Measurements from ENCODE around the gene VCAN. TPM values are rescaled to one million over a fixed set of nuclear protein-coding genes. Genes with fewer than 3 reads are reported as not detected.

VCAN gene
- total RNA-seq, 1 donor from 2014 or later = not detected

DNA sequence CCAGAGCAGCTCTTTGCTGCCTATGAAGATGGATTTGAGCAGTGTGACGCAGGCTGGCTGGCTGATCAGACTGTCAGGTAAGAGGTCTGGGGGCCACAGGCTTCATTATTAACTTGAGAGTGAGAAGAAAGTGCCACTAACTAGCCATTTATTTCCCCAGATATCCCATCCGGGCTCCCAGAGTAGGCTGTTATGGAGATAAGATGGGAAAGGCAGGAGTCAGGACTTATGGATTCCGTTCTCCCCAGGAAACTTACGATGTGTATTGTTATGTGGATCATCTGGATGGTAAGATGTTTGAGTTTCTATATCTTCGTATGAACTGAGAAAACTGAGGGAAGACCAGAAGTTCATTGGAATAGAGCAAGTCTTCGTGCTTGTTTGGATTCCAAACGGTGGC is 22.1 kb downstream of the VCAN start:
- H3K27ac Mint-ChIP-seq = no peak overlapping the region
- H3K9me3 Mint-ChIP-seq = no peaks in the 10 kb centered on the region
- H3K36me3 Mint-ChIP-seq (ENCODE audit: low read depth) = no peaks in the 10 kb centered on the region
- intact Hi-C loops (cut with micrococcal nuclease) = no loop called here
- no peaks in the 10 kb centered on the region for H3K4me1 Mint-ChIP-seq
- DNase-seq = no peak
- peaks cover 2% of the 10 kb centered on the region for H3K27me3 Mint-ChIP-seq
- H3K4me3 Mint-ChIP-seq = no peak overlapping the region

GRCh38 chr5:83494087-83494620 is 22.6 kb downstream of the VCAN start:
- Mint-ChIP-seq H3K9me3 (no peaks in the 10 kb centered on the region), H3K27ac (no peak overlapping the region), H3K36me3 (ENCODE audit: low read depth) (no peaks in the 10 kb centered on the region), H3K27me3 (no peaks in the 10 kb centered on the region), H3K4me3 (no peak overlapping the region), H3K4me1 (no peaks in the 10 kb centered on the region)
- intact Hi-C loops (cut with micrococcal nuclease) = no loop called here
- DNase-seq = no peak

DNA sequence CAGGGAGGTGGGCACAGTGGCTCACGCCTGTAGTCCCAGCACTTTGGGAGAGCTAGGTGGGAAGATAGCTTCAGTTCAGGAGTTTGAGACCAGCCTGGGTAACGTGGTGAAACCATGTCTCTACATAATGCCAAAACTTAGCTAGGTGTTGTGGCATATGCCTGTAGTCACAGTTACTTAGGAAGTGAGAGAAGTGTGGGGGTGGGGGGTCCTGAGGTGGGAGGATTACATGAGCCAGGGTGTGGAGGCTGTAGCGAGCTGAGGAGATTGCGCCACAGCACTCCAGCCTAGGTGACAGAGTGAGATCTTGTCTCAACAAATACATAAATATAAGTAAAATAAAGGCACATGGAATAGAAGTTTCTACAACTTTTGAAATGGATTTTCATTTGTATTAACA is 23.1 kb downstream of the VCAN start:
- Mint-ChIP-seq H3K36me3 (ENCODE audit: low read depth) (no peaks in the 10 kb centered on the region), H3K4me1 (no peaks in the 10 kb centered on the region), H3K4me3 (no peak overlapping the region), H3K27me3 (no peaks in the 10 kb centered on the region), H3K9me3 (no peaks in the 10 kb centered on the region), H3K27ac (no peak overlapping the region)
- intact Hi-C loops (cut with micrococcal nuclease) = no loop called here
- no peak for DNase-seq

DNA sequence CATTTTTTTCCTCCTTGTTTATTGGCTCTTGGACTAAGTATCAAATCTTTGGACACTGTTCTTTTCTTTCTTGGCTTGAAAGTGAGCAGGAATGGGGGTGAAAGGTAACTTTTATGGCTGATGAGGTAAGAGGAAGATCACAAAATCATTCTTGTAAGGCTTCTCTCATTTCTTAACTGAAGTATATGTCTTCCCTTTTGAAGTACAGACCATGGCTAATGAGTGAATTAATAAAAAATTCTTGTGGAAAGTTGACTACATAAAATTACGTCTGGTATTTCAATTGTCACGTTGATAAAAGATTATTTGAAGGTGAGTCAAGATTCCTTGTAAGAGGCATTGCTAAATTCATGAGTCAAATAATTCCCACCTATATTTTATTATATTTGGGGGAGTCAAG is 25.1 kb downstream of the VCAN start:
- Mint-ChIP-seq H3K27me3 (peaks cover 11% of the 10 kb centered on the region), H3K4me3 (no peak overlapping the region), H3K4me1 (no peaks in the 10 kb centered on the region), H3K9me3 (peaks cover 4% of the 10 kb centered on the region), H3K36me3 (ENCODE audit: low read depth) (no peaks in the 10 kb centered on the region), H3K27ac (no peak overlapping the region)
- DNase-seq = no peak
- intact Hi-C loops (cut with micrococcal nuclease) = no loop called here

DNA sequence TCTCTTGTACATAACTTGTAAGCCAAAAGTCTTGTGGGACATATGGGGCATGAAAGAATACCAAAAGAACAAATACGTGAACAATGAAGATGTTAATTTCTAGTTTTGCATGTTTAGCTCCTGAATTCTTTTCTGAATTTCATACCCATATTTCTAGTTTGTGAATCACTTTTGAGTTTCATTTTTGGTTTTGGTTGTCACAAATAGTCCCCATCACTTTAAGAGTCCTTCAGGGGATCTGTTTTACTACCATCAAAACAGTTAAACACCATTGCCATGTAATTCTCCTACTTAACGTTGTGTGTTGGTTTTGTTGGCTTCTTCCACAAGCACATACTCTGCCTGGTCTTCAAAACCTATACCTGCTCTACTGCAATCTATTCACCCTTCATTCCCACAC is 27.0 kb downstream of the VCAN start:
- Mint-ChIP-seq H3K4me1 (no peaks in the 10 kb centered on the region), H3K36me3 (ENCODE audit: low read depth) (no peaks in the 10 kb centered on the region), H3K27me3 (peaks cover 12% of the 10 kb centered on the region), H3K27ac (no peak overlapping the region), H3K9me3 (peaks cover 4% of the 10 kb centered on the region), H3K4me3 (no peak overlapping the region)
- no peak for DNase-seq
- intact Hi-C loops (cut with micrococcal nuclease) = no loop called here

DNA sequence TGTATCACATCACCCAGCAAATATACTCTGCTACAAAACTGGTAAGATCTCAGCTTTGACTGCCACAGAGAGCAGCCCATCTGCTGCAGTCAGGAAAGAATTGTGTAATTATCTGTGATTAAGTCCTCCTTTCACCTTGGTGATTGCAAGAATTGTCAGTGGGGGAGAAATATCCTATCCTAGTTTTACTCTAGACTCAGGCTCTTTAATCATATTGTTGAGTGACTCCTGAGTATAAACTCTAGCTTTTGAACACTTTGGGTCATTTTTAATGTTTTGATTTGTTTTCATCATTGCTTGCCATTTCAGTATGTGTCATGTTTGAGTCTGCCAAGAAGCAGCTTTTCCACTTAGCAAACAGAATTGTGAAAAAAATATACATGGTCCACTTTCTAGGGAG is 32.1 kb downstream of the VCAN start:
- intact Hi-C loops (cut with micrococcal nuclease) = no loop called here
- H3K36me3 Mint-ChIP-seq (ENCODE audit: low read depth) = no peaks in the 10 kb centered on the region
- DNase-seq = no peak
- no peaks in the 10 kb centered on the region for H3K4me1 Mint-ChIP-seq
- H3K4me3 Mint-ChIP-seq = no peak overlapping the region
- H3K27ac Mint-ChIP-seq = no peak overlapping the region
- H3K27me3 Mint-ChIP-seq = peaks cover 12% of the 10 kb centered on the region
- H3K9me3 Mint-ChIP-seq = peaks cover 4% of the 10 kb centered on the region

- Mint-ChIP-seq H3K4me1 (peaks cover 2% of the 10 kb centered on the region), H3K27ac (no peak overlapping the region), H3K9me3 (no peaks in the 10 kb centered on the region), H3K27me3 (no peaks in the 10 kb centered on the region), H3K4me3 (no peak overlapping the region), H3K36me3 (ENCODE audit: low read depth) (no peaks in the 10 kb centered on the region)
- DNase-seq = no peak
- intact Hi-C loops (cut with micrococcal nuclease) = no loop called here
Measured at GRCh38 chr5:83507431-83507830, 35.9 kb downstream of the VCAN start.

DNA sequence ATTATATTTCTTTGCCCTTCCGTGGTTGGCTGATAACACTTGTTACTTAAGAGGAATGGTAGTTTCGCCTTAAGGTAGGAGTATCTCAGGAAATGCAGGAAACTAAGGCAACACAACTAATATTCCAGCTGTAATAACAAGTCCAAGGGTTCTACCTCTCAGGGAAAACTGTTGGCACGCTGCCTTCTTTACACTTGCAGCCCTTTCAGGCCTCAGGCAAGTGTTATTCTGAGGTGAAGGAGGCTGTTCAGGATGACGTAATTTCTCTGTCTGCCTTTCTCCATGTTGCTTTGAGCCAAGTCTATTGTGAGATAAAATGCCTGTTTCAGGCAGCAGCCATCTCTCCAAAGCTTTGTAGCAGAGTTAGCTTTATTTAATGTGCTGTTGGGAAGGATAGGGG is 38.0 kb downstream of the VCAN start:
- Mint-ChIP-seq H3K9me3 (no peaks in the 10 kb centered on the region), H3K36me3 (ENCODE audit: low read depth) (no peaks in the 10 kb centered on the region), H3K27me3 (peaks cover 2% of the 10 kb centered on the region), H3K4me3 (no peak overlapping the region), H3K27ac (no peak overlapping the region), H3K4me1 (peaks cover 2% of the 10 kb centered on the region)
- DNase-seq = no peak
- intact Hi-C loops (cut with micrococcal nuclease) = no loop called here

- H3K9me3 Mint-ChIP-seq = no peaks in the 10 kb centered on the region
- intact Hi-C loops (cut with micrococcal nuclease) = no loop called here
- H3K4me3 Mint-ChIP-seq = no peak overlapping the region
- H3K36me3 Mint-ChIP-seq (ENCODE audit: low read depth) = no peaks in the 10 kb centered on the region
- peaks cover 2% of the 10 kb centered on the region for H3K27me3 Mint-ChIP-seq
- no peak for DNase-seq
- H3K4me1 Mint-ChIP-seq = peaks cover 2% of the 10 kb centered on the region
- H3K27ac Mint-ChIP-seq = no peak overlapping the region
Measured at GRCh38 chr5:83510260-83510659, 38.7 kb downstream of the VCAN start.

DNA sequence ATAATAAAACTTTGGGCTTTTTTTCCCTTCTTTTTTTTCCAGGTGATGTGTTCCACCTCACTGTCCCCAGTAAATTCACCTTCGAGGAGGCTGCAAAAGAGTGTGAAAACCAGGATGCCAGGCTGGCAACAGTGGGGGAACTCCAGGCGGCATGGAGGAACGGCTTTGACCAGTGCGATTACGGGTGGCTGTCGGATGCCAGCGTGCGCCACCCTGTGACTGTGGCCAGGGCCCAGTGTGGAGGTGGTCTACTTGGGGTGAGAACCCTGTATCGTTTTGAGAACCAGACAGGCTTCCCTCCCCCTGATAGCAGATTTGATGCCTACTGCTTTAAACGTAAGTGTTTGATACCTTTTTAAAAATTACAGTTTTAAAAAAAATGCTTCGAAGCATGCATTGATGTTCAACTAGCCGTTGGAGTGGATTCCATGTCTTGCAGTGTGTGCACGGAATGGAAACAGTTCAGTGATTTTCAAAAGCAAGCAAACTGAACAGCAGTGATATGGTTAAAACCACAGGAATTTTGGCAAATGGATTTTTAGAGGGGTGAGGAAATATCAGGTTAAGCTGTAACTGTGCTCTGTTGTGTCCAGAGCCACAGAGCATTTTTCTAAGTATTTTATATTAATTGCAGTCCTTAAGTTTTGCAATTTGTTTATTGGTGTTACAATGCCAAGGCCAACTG is 40.7 kb downstream of the VCAN start:
- intact Hi-C loops (cut with micrococcal nuclease) = no loop called here
- H3K36me3 Mint-ChIP-seq (ENCODE audit: low read depth) = no peaks in the 10 kb centered on the region

DNA sequence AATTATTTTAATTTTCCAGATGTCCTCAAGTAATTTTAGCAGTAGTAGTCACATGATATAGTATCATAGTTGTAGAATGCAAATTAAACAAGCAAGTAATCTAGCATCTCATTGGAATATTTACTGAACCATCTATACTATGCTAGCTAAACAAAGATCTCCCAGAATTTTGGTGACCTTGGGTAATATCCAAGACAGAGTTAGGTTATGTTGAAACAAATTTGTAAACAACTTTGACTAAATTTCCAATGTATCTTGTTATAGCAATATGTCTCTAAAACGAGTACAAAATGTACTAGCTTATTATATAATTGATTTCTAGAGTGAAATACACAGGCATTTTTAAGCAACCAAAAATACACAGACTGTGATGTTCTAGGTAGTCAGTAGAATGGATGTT is 41.5 kb downstream of the VCAN start:
- no peak for DNase-seq
- Mint-ChIP-seq H3K27me3 (peaks cover 4% of the 10 kb centered on the region), H3K36me3 (ENCODE audit: low read depth) (no peaks in the 10 kb centered on the region), H3K4me1 (peaks cover 2% of the 10 kb centered on the region), H3K27ac (no peak overlapping the region), H3K9me3 (no peaks in the 10 kb centered on the region), H3K4me3 (no peak overlapping the region)
- intact Hi-C loops (cut with micrococcal nuclease) = no loop called here

More for the DNA sequence above, 40.7 kb downstream of the VCAN start:
- H3K27me3 Mint-ChIP-seq = peaks cover 4% of the 10 kb centered on the region
- H3K4me1 Mint-ChIP-seq = peaks cover 2% of the 10 kb centered on the region
- no peak overlapping the region for H3K27ac Mint-ChIP-seq
- DNase-seq = no peak
- H3K9me3 Mint-ChIP-seq = no peaks in the 10 kb centered on the region
- no peak overlapping the region for H3K4me3 Mint-ChIP-seq

GRCh38 chr5:83513491-83513890 is 41.9 kb downstream of the VCAN start:
- Mint-ChIP-seq H3K27ac (no peak overlapping the region), H3K36me3 (ENCODE audit: low read depth) (no peaks in the 10 kb centered on the region), H3K4me1 (peaks cover 2% of the 10 kb centered on the region), H3K9me3 (no peaks in the 10 kb centered on the region), H3K27me3 (peaks cover 4% of the 10 kb centered on the region), H3K4me3 (no peak overlapping the region)
- DNase-seq = no peak
- intact Hi-C loops (cut with micrococcal nuclease) = no loop called here

- no peak for DNase-seq
- no peaks in the 10 kb centered on the region for H3K36me3 Mint-ChIP-seq (ENCODE audit: low read depth)
- H3K27me3 Mint-ChIP-seq = peaks cover 8% of the 10 kb centered on the region
- no peaks in the 10 kb centered on the region for H3K4me1 Mint-ChIP-seq
- intact Hi-C loops (cut with micrococcal nuclease) = no loop called here
- H3K4me3 Mint-ChIP-seq = no peak overlapping the region
- H3K27ac Mint-ChIP-seq = no peak overlapping the region
- no peaks in the 10 kb centered on the region for H3K9me3 Mint-ChIP-seq
Measured at GRCh38 chr5:83516377-83516776, 44.8 kb downstream of the VCAN start.

GRCh38 chr5:83517072-83517687 is 45.6 kb downstream of the VCAN start:
- intact Hi-C loops (cut with micrococcal nuclease) = no loop called here
- peaks cover 10% of the 10 kb centered on the region for H3K27me3 Mint-ChIP-seq
- H3K4me1 Mint-ChIP-seq = no peaks in the 10 kb centered on the region
- no peak overlapping the region for H3K4me3 Mint-ChIP-seq
- no peak overlapping the region for H3K27ac Mint-ChIP-seq
- no peaks in the 10 kb centered on the region for H3K36me3 Mint-ChIP-seq (ENCODE audit: low read depth)
- no peak for DNase-seq
- no peaks in the 10 kb centered on the region for H3K9me3 Mint-ChIP-seq

DNA sequence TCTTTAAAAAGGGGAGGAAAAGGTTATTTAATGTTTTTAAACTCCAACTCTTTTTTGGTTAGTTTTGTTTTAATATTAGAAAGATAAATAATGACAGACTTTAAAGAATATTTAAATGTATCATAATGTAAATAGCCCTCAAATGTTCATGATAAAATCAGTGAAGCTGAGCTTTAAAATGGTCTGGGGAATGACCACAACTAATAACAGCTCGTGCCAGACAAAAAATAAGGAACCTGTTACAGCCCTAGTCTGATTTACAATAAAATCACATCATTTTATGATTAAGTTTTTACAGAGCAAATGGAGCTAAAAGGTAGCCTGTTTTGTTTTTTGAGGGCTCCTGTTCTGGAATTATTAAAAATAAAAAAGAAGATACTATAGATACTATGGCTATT is 46.1 kb downstream of the VCAN start:
- no peaks in the 10 kb centered on the region for H3K4me1 Mint-ChIP-seq
- no peak overlapping the region for H3K4me3 Mint-ChIP-seq
- DNase-seq = no peak
- no peaks in the 10 kb centered on the region for H3K36me3 Mint-ChIP-seq (ENCODE audit: low read depth)
- H3K27ac Mint-ChIP-seq = no peak overlapping the region
- intact Hi-C loops (cut with micrococcal nuclease) = no loop called here
- H3K9me3 Mint-ChIP-seq = no peaks in the 10 kb centered on the region
- peaks cover 10% of the 10 kb centered on the region for H3K27me3 Mint-ChIP-seq

All from activated CD4-positive, alpha-beta T cell treated with anti-CD3 and anti-CD28 coated beads, Interleukin-2, amount 10 ng/mL, durations not matched to agents 24 days and 14 days (primary cell).